ENCODE data around the gene NUDT4. TPM values are rescaled to one million over a fixed set of nuclear protein-coding genes. Genes with fewer than 3 reads are reported as not detected.

NUDT4 gene
- total RNA-seq, 1 experiment from 2014 or later: 51.0 TPM

GRCh38 chr12:93449277-93449676, 71.6 kb downstream of the NUDT4 start:
- CTCF ChIA-PET: no interaction called here
- Histone ChIP-seq H3K27me3 (ENCODE audit: insufficient read depth, low read depth) (no peaks in the 10 kb centered on the region), H3K4me1 (replicated peaks; ENCODE audit: insufficient read depth) (no peaks in the 10 kb centered on the region), H3F3A (ENCODE audit: insufficient read depth, low read depth) (peaks cover 6% of the 10 kb centered on the region; the same call in 1 of the 2 replicates), H3K9me3 (ENCODE audit: insufficient read depth, low read depth) (no peaks in the 10 kb centered on the region), H3K79me2 (ENCODE audit: low read depth) (no peaks in the 10 kb centered on the region), H2AFZ (no peak overlapping the region), H3K4me3 (no peak overlapping the region), H3K36me3 (ENCODE audit: low read depth) (no peaks in the 10 kb centered on the region), H3K27ac (no peak overlapping the region), H3K4me2 (no peak overlapping the region), H3K9me2 (ENCODE audit: insufficient read depth) (no peaks in the 10 kb centered on the region), H4K20me1 (ENCODE audit: insufficient read depth) (no peaks in the 10 kb centered on the region)
- no TSS peak for BruUV-seq (replicated peaks)
- intact Hi-C loops (cut with micrococcal nuclease; ENCODE audit: unreplicated experiment): no loop called here
- no peak for DNase-seq
- no peak for TF ChIP-seq CTCF (conservative IDR thresholded peaks at IDR 0.05)
- no peak for TF ChIP-seq EZH2 (IDR thresholded peaks at IDR 0.05; ENCODE audit: low read depth)
- POLR2A ChIA-PET (ENCODE audit: unreplicated experiment): no interaction called here

GRCh38 chr12:93451423-93452158, 73.9 kb downstream of the NUDT4 start:
- no peak overlapping the region for H3K27ac ChIP-seq
- no peaks in the 10 kb centered on the region for H3K9me3 ChIP-seq (ENCODE audit: insufficient read depth, low read depth)
- no TSS peak for BruUV-seq (replicated peaks)
- no peaks in the 10 kb centered on the region for H3K36me3 ChIP-seq (ENCODE audit: low read depth)
- CTCF ChIA-PET: no interaction called here
- H3F3A ChIP-seq (ENCODE audit: insufficient read depth, low read depth): peaks cover 6% of the 10 kb centered on the region; the same call in 1 of the 2 replicates
- no peak for DNase-seq
- no peak overlapping the region for H3K4me3 ChIP-seq
- H3K4me1 ChIP-seq (replicated peaks; ENCODE audit: insufficient read depth): no peaks in the 10 kb centered on the region
- H2AFZ ChIP-seq: no peak overlapping the region
- H3K4me2 ChIP-seq: no peak overlapping the region
- intact Hi-C loops (cut with micrococcal nuclease; ENCODE audit: unreplicated experiment): no loop called here
- no peaks in the 10 kb centered on the region for H3K27me3 ChIP-seq (ENCODE audit: insufficient read depth, low read depth)
- H4K20me1 ChIP-seq (ENCODE audit: insufficient read depth): no peaks in the 10 kb centered on the region
- H3K79me2 ChIP-seq (ENCODE audit: low read depth): no peaks in the 10 kb centered on the region
- POLR2A ChIA-PET (ENCODE audit: unreplicated experiment): no interaction called here
- no peaks in the 10 kb centered on the region for H3K9me2 ChIP-seq (ENCODE audit: insufficient read depth)
- TF ChIP-seq EZH2 (IDR thresholded peaks at IDR 0.05; ENCODE audit: low read depth) (no peak), CTCF (conservative IDR thresholded peaks at IDR 0.05) (no peak)

- H2AFZ ChIP-seq: no peak overlapping the region
- no peaks in the 10 kb centered on the region for H3K79me2 ChIP-seq (ENCODE audit: low read depth)
- H3K9me3 ChIP-seq (ENCODE audit: insufficient read depth, low read depth): no peaks in the 10 kb centered on the region
- intact Hi-C loops (cut with micrococcal nuclease; ENCODE audit: unreplicated experiment): no loop called here
- H3K9me2 ChIP-seq (ENCODE audit: insufficient read depth): no peaks in the 10 kb centered on the region
- ChIA-PET POLR2A (ENCODE audit: unreplicated experiment) (no interaction called here), CTCF (no interaction called here)
- H4K20me1 ChIP-seq (ENCODE audit: insufficient read depth): no peaks in the 10 kb centered on the region
- H3F3A ChIP-seq (ENCODE audit: insufficient read depth, low read depth): no peaks in the 10 kb centered on the region
- no peak overlapping the region for H3K4me2 ChIP-seq
- H3K27me3 ChIP-seq (ENCODE audit: insufficient read depth, low read depth): no peaks in the 10 kb centered on the region
- TF ChIP-seq EZH2 (IDR thresholded peaks at IDR 0.05; ENCODE audit: low read depth) (no peak), CTCF (conservative IDR thresholded peaks at IDR 0.05) (no peak)
- no peak overlapping the region for H3K27ac ChIP-seq
- H3K36me3 ChIP-seq (ENCODE audit: low read depth): no peaks in the 10 kb centered on the region
- H3K4me3 ChIP-seq: no peak overlapping the region
- H3K4me1 ChIP-seq (replicated peaks; ENCODE audit: insufficient read depth): no peaks in the 10 kb centered on the region
- no peak for DNase-seq
- BruUV-seq (replicated peaks): no TSS peak
These were observed 75.9 kb downstream of the NUDT4 start for GRCh38 chr12:93453633-93454032.

All from PC-9 (cell line).